ENCODE data around the gene POLR2C. TPM values are rescaled to one million over a fixed set of nuclear protein-coding genes. Genes with fewer than 3 reads are reported as not detected.
"Not testable (repeated sequence)": the region's sequence is repeated elsewhere in the genome, so short reads cannot be mapped to it uniquely, and the experiment has no call there.

Gene POLR2C
- total RNA-seq, 1 donor from 2014 or later: 34.1 TPM

DNA sequence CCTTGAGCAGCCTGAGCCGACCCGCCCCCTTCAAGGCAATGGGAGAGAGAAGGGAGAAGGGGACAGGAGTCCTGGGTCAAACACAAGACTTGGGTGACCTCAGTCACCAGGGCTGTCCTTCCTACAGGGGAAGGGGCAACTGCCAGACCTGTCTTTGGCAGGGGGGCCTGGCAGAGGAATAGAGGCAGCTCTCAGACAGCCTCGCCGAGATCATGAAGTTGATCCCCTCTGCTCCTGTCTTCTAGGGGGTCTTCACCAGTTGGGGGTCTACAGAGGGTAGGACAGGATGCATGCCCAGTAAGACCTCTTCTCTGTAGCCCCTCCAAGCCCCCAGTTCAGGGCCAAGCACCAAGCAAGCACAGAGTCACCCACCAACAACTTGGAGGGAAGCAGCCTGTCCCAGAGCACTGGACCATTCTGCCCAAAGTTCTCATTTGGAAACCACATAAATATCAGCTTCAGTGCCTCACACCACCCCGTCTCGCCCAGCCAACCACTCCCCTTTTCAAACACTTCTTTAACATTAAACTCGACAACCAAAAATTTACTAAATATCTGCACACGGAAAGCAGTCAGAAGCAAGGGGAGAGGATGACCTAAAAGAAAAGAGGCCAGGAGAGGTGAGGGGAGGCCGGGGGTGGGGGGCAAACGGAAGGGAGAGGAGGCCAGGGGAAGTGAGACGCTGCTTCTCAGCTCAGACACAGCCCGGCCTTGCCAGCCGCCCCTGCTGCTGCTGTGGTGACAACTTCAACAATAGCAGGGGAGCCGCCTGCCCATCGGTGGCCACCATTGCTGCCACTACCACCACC lies 16.1 kb downstream of the POLR2C start:
- ATAC-seq (no peak), DNase-seq (ENCODE audit: low spot score) (no peak)

- DNase-seq (ENCODE audit: low spot score) (no peak), ATAC-seq (peak; percentile 16)
These were observed 16.9 kb downstream of the POLR2C start for GRCh38 chr16:57479205-57479975.

DNA sequence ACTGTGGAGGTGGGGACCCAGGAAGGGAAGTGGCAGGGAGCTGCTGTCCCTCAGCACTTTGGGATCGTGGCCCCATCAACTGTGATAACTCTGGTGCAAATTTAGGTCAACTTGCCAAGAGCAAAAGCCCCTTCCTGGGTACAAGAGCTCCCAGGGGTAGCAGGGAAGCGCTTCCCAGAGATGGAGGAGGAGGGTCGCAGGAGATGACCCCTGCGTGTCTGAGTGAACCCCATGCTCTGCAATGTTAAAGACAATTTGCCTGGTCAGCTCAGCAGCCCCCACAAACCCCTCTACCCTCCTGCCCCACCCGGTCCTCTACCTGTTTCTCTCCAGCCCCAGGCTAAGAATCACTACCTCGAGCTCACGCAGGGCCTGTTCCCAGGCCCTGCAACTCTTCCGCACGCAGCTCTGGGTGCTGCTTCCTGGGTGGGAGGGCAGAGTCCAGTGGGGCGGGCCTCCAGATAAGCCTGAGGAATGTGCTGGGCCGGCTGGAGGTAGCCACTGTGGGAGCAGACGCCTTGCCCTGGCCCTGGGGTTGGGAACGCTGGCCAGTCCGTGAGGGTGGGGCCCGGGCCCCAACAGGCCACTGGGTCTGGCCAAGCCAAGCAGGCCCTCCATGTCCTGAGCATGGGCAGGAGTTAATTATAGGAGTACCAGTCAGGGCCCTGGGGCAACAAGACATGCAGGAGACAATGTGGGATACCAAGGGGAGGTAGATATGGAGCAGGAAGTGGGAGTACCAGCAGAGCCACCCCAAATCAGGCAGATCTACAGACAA lies 17.7 kb downstream of the POLR2C start:
- ATAC-seq (peak; percentile 91), DNase-seq (ENCODE audit: low spot score) (peak; percentile 90)

DNA sequence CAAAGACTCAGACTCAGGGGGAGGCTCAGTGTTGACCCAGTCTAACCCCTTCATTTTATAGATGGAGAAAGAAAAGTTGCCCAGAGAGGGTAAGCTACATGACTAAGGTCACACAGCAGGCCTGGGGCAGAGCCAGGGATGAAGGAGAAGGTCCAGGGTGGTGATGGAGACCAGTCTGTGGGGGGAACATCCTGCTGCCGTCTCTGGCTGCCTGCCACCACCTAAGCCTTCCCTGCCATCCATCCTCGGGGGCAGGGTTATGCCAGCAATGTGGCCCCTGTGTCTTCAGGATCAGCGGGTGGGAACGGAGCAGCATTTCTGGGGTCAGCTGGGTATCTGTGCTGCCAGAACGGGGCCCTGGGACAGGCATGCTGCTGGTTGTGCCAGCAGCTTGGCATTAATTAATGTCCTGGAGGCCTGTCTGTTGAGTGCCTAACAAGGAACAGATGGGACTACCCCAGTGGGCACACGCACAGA lies 18.3 kb downstream of the POLR2C start:
- DNase-seq (ENCODE audit: low spot score) (no peak), ATAC-seq (no peak)

DNA sequence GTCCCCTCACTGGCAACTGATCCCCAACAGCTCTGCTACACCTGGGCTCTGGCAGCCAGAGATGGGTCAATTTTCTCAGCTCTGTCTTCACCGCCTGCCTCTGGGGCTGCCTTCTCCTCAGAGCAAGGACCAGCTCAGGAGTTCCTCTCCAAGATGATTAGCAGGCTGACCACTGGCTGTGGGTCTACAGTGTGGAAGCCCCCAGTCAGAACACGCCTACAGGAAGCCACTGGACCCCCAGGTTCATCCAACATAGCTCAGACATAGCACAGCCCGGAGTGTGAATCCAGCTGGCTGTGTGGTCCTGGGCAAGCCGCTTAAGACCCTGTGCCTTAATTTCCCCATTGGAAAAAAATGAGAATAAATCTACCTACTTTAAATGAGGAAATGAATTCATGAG lies 18.9 kb downstream of the POLR2C start:
- no peak for ATAC-seq
- no peak for DNase-seq (ENCODE audit: low spot score)

- no peak for DNase-seq (ENCODE audit: low spot score)
- ATAC-seq: no peak
These were observed 20.5 kb downstream of the POLR2C start for GRCh38 chr16:57482845-57483545.

DNA sequence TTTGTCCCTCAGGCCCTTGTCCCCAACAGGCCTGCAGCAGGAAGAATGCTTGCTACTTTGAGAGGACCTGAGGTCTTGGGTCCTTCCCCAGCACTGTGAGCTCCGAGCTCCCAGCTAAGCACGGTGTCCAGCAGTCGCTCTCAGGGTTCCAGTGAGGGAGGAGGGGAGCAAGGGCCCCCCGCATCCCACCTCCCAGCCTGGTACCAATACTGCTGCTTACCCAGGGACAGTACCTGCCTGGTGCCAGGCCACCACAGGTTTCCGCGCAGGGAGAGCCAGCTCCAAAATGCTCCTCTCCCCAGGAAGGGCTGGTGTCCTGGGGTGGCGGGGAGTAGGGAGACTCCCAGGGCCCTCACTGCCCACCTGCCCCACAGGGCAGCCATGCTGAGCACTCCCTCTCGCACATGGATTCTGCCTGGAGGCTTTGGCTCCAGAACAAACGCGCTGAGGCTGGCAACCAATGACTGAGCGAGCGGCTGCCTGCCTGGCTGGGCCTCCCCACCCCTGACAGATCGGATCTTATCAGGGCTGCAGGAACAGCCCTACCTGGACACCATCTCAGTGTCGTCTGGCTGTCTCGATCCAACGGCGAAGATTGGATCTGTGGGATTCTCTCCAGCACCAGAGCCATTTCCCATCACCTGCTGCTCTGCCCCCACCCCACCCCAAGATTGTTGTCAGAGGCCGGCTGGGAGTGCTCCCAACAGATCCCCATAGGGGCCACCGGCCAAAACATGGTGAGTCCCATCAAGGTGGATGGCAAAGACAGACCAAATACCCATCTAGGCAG lies 21.4 kb downstream of the POLR2C start:
- ATAC-seq (no peak), DNase-seq (ENCODE audit: low spot score) (no peak)

DNA sequence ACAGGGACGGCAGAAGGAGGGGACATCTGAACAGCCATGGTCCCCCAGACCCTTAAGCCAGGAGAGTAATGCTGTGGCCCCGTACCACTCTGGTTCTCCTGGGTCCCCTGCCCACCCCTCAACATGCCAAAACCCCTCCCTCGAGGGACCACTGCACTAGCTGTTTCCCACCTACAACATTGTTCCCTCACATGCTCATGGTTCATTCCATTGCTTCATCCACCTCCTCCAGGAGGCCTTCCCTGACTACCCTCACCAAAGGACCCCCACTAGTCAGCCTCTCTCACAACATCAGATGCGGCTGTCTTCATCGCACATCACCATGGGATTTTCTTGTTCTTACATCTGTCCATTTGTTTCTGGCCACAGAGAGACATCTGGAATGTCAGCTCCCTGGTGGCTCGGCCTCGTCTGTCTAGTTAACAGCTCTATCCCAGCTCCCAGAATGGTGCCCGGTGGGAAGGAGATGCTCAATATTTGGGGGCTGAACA lies 22.1 kb downstream of the POLR2C start:
- no peak for ATAC-seq
- no peak for DNase-seq (ENCODE audit: low spot score)

DNA sequence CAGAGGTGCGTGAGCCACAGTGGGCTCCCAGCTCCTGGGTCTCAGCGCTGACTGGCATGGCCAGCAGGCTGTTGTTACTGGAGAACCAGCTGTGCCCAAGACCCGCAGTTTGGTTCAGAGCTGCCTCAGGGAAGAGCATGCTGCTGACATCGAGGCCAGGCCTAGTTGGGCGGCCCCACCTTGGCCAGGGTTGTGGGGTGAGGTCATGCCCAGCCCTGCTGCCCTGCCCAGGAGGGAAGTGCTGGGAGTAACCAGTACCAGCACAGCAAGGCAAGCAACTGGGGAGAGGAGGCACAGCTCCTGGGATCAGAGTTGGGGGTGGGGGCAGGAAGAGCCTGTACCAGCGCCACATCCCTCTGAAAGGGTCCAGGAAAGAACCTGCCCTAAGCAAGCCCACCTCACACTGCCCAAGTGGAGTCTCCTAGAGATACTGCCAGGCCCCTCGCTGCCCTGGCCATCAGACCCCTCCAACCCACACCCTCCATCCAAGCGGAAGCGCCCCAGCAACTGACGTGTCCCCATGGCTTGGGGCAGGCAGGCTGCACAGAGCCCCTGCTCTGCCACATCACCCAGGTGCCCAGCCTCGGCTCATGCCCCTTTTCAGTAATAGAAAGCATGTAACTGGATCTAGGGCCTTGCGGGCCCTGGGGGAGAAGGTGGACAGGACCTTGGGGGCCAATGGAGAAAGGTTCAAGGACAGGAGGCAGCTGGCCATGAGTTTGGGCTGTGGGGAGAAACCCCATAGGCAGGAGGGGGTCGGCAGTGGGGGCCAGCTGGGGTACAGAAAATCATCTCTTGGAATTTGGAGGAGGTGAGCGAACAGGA lies 22.8 kb downstream of the POLR2C start:
- DNase-seq (ENCODE audit: low spot score): no peak
- peak; percentile 4 for ATAC-seq

- peak; percentile 85 for DNase-seq (ENCODE audit: low spot score)
- peak; percentile 97 for ATAC-seq
These were observed 23.7 kb downstream of the POLR2C start, which contains the start of gene DOK4 for GRCh38 chr16:57485916-57486857. Gene DOK4 (minus strand): TSS chr16:57486493. CDS start chr16:57479507, 6,986 bp downstream.

- ATAC-seq: no peak
- DNase-seq (ENCODE audit: low spot score): no peak
These were observed 24.7 kb downstream of the POLR2C start for GRCh38 chr16:57486858-57487834.

DNA sequence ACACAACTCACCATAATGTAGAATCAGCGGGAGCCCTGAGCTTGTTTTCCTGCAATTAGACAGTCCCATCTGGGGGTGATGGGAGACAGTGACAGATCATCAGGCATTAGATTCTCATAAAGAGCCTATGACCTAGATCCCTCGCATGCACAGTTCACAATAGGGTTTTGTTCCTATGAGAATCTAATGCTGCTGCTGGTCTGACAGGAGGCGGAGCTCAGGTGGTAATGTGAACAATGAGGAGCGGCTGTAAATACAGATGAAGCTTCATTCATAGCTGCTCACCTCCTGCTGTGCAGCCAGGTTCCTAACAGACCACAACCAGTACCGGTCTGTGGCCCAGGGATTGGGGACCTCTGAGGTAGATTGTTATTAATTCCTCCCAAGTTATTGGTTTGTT lies 26.8 kb downstream of the POLR2C start:
- DNase-seq (ENCODE audit: low spot score): no peak

DNA sequence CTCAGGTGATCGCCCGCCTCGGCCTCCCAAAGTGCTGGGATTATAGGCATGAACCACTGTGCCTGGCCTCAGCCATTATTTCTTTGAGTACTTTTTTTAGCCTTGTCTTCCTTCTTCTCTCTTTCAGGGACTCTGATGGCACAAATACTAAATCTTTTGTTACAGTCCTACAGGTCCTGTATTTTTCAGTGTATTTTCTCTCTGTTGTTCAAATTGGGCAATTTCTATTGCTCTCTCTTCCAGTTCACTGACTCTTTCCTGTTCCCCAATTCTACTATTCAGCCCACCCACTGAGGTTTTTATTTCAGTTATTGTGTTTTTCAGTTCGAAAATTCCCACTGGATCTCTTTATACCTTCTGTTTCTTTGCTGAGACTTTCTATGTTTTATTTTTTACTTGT lies 31.3 kb downstream of the POLR2C start:
- ATAC-seq (no peak), DNase-seq (ENCODE audit: low spot score) (no peak)

More for the DNA sequence above, 26.8 kb downstream of the POLR2C start:
- ATAC-seq: no peak

- DNase-seq (ENCODE audit: low spot score): no peak
- ATAC-seq: no peak
These were observed 34.6 kb downstream of the POLR2C start for GRCh38 chr16:57497121-57497520.

GRCh38 chr16:57498031-57498430 lies 35.6 kb downstream of the POLR2C start:
- ATAC-seq: no peak
- no peak for DNase-seq (ENCODE audit: low spot score)

DNA sequence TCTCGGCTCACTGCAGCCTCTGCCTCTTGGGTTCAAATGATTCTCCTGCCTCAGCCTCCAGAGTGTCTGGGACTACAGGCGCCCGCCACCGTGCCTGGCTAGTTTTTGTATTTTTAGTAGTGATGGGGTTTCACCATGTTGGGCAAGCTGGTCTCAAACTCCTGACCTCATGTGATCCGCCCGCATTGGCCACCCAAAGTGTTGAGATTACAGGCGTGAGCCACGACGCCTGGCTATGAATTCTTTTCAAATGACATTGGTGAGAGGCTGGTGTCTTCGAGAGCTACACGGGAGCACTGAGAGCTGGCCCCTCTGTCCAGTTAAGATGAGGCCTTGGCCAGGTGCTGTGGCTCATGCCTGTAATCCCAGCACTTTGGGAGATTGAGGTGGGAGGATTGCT lies 37.5 kb downstream of the POLR2C start:
- not testable (repeated sequence) for ATAC-seq; DNase-seq (ENCODE audit: low spot score)
